GM12874 (cell line): ENCODE measurements around the gene LACTBL1.

Experiments
- TF ChIP-seq, protein P1 (sequence below): IDR thresholded peaks from 2 replicates; pipeline ENCODE4 v1.5.1; 2011; ENCODE audit warnings: low read depth, mild to moderate bottlenecking, control low read depth, low read length, moderate library complexity; ENCODE audit not compliant: insufficient read depth

The LACTBL1 gene

DNA sequence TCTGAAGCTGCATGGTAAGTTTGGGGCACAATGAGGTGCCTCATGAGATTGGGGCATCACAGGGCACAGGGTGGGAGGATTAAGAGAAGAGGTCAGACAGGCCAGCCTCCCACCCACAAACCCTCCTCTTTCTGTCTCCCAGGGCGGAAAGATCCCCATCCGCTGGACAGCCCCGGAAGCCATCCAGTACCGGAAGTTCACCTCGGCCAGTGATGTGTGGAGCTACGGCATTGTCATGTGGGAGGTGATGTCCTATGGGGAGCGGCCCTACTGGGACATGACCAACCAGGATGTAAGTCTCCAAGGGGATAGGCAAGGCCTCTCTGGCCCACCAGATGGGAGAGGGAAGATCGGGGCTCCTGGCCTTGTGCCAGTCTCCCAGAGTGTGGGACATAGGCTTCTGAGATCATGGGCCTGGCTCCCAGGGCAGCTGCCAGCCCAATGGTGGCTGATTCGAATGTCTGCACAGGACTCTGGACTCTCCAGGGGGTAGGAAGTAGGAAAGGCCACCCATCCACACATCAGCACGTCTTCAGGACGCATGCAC lies 63.7 kb downstream of the LACTBL1 start:
- TF ChIP-seq, protein P1, sequence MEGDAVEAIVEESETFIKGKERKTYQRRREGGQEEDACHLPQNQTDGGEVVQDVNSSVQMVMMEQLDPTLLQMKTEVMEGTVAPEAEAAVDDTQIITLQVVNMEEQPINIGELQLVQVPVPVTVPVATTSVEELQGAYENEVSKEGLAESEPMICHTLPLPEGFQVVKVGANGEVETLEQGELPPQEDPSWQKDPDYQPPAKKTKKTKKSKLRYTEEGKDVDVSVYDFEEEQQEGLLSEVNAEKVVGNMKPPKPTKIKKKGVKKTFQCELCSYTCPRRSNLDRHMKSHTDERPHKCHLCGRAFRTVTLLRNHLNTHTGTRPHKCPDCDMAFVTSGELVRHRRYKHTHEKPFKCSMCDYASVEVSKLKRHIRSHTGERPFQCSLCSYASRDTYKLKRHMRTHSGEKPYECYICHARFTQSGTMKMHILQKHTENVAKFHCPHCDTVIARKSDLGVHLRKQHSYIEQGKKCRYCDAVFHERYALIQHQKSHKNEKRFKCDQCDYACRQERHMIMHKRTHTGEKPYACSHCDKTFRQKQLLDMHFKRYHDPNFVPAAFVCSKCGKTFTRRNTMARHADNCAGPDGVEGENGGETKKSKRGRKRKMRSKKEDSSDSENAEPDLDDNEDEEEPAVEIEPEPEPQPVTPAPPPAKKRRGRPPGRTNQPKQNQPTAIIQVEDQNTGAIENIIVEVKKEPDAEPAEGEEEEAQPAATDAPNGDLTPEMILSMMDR: no peak

DNA sequence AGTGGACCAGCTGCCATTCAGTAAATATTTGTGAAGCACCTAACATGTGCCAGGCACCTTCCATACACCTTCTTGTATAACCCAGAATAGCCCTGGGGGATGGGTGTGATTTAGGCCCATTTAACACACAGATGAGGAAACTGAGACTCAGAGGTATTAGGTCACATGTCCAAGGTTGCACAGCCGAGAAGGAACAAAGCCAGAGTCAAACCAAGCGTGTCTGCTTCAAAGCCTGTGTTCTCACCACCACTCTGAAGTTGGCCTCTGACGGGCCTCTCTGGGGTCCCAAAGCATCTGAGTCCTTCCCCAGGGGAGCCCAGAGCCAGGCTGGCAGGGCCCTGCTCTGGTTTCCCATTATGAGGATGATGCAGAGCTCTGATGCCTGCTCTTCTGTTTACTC lies 65.1 kb downstream of the LACTBL1 start:
- TF ChIP-seq, protein P1: no peak

DNA sequence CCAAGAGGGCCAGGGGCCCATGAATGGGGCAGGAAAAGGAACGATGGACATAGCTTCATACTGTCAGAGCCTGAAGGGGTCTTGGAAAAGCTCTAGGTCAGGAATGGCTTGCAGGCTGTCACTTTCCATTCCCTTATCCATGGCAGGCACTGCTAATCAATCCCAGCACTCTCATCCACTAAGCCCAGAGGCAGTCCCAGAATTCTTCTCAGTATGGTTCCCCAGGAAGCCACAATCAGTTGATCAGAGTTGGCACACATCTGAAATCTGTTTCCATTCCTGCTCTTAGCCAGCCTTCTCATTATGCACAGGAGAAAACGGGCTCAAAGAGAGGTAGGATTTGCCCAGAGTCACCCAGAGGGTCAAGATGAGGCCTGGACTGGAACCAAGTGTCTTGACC lies 65.7 kb downstream of the LACTBL1 start:
- TF ChIP-seq, protein P1: no peak

DNA sequence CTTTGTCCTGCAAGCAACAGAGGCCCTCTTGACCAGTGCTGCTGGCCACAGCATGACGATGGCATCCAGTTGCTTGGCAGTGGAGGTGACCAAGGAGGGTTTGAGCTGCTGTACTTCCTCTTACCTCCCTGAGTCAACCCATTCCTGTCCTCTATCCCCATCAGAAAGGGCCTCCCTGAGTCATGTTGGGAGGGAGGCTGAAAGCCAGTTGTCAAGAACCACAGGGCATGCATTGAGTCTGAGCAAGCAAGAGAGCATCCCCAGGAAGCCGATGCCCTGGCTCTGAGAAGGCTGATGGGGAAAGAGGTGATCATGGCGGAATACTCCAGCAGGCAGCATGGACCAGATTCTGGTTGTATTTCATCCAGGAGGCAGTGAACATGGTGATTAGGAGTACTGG lies 69.6 kb downstream of the LACTBL1 start:
- TF ChIP-seq, protein P1: no peak
